ENCODE results near the gene COL3A1. TPM values are rescaled to one million over a fixed set of nuclear protein-coding genes. Genes with fewer than 3 reads are reported as not detected.

Gene COL3A1
- total RNA-seq, 2 donors from 2014 or later = 0.16 TPM; not detected in 1

- Mint-ChIP-seq H3K27ac (no peak overlapping the region), H3K36me3 (no peaks in the 10 kb centered on the region), H3K9me3 (no peaks in the 10 kb centered on the region)
- DNase-seq (ENCODE audit: low spot score in 2 of 2) = no peak
- no peak for ATAC-seq
Observed at GRCh38 chr2:189000221-189000620, 26.0 kb downstream of the COL3A1 start.

GRCh38 chr2:189002079-189002478 lies 27.9 kb downstream of the COL3A1 start:
- no peaks in the 10 kb centered on the region for H3K9me3 Mint-ChIP-seq
- no peaks in the 10 kb centered on the region for H3K36me3 Mint-ChIP-seq
- peak; percentile 58 for ATAC-seq
- DNase-seq (ENCODE audit: low spot score in 2 of 2) = no peak
- H3K27ac Mint-ChIP-seq = no peak overlapping the region

GRCh38 chr2:189008555-189009262 lies 34.5 kb downstream of the COL3A1 start:
- DNase-seq (ENCODE audit: low spot score in 2 of 2) = no peak
- Mint-ChIP-seq H3K27ac (no peak overlapping the region), H3K9me3 (no peaks in the 10 kb centered on the region), H3K36me3 (no peaks in the 10 kb centered on the region)
- ATAC-seq = no peak

- H3K27ac Mint-ChIP-seq = no peak overlapping the region
- H3K9me3 Mint-ChIP-seq = no peaks in the 10 kb centered on the region
- no peak for DNase-seq (ENCODE audit: low spot score in 2 of 2)
- no peak for ATAC-seq
- H3K36me3 Mint-ChIP-seq = no peaks in the 10 kb centered on the region
Observed at GRCh38 chr2:189010536-189010935, 36.4 kb downstream of the COL3A1 start.

- H3K9me3 Mint-ChIP-seq = no peaks in the 10 kb centered on the region
- no peaks in the 10 kb centered on the region for H3K36me3 Mint-ChIP-seq
- ATAC-seq (no peak), DNase-seq (ENCODE audit: low spot score in 2 of 2) (no peak)
- no peak overlapping the region for H3K27ac Mint-ChIP-seq
Observed at GRCh38 chr2:189012351-189012750, 38.2 kb downstream of the COL3A1 start.

- DNase-seq (ENCODE audit: low spot score in 2 of 2) = no peak
- H3K36me3 Mint-ChIP-seq = no peaks in the 10 kb centered on the region
Observed at GRCh38 chr2:189013031-189013430, 38.9 kb downstream of the COL3A1 start.

GRCh38 chr2:189013671-189014448 lies 39.7 kb downstream of the COL3A1 start:
- Mint-ChIP-seq H3K9me3 (no peaks in the 10 kb centered on the region), H3K36me3 (no peaks in the 10 kb centered on the region), H3K27ac (no peak overlapping the region)
- ATAC-seq = no peak
- DNase-seq (ENCODE audit: low spot score in 2 of 2) = no peak

More at GRCh38 chr2:189013031-189013430, 38.9 kb downstream of the COL3A1 start:
- no peak for ATAC-seq
- Mint-ChIP-seq H3K9me3 (no peaks in the 10 kb centered on the region), H3K27ac (no peak overlapping the region)

GRCh38 chr2:189014449-189015138 lies 40.4 kb downstream of the COL3A1 start:
- ATAC-seq (no peak), DNase-seq (ENCODE audit: low spot score in 2 of 2) (no peak)
- no peaks in the 10 kb centered on the region for H3K36me3 Mint-ChIP-seq
- H3K9me3 Mint-ChIP-seq = no peaks in the 10 kb centered on the region
- H3K27ac Mint-ChIP-seq = no peak overlapping the region

GRCh38 chr2:189015359-189015758 lies 41.2 kb downstream of the COL3A1 start:
- H3K9me3 Mint-ChIP-seq = no peaks in the 10 kb centered on the region
- H3K27ac Mint-ChIP-seq = no peak overlapping the region
- ATAC-seq = no peak
- DNase-seq (ENCODE audit: low spot score in 2 of 2) = no peak
- no peaks in the 10 kb centered on the region for H3K36me3 Mint-ChIP-seq

GRCh38 chr2:189016311-189016861 lies 42.2 kb downstream of the COL3A1 start:
- no peak overlapping the region for H3K27ac Mint-ChIP-seq
- no peaks in the 10 kb centered on the region for H3K9me3 Mint-ChIP-seq
- no peaks in the 10 kb centered on the region for H3K36me3 Mint-ChIP-seq
- ATAC-seq (no peak), DNase-seq (ENCODE audit: low spot score in 2 of 2) (no peak)

- DNase-seq (ENCODE audit: low spot score in 2 of 2) = no peak
- Mint-ChIP-seq H3K27ac (no peak overlapping the region), H3K9me3 (no peaks in the 10 kb centered on the region), H3K36me3 (no peaks in the 10 kb centered on the region)
- no peak for ATAC-seq
Observed at GRCh38 chr2:189018631-189019030, 44.5 kb downstream of the COL3A1 start.

- no peak for DNase-seq (ENCODE audit: low spot score in 2 of 2)
- Mint-ChIP-seq H3K36me3 (no peaks in the 10 kb centered on the region), H3K9me3 (no peaks in the 10 kb centered on the region), H3K27ac (no peak overlapping the region)
- ATAC-seq = no peak
Observed at GRCh38 chr2:189020179-189020578, 46.0 kb downstream of the COL3A1 start.

GRCh38 chr2:189022053-189022481 lies 47.9 kb downstream of the COL3A1 start:
- Mint-ChIP-seq H3K27ac (no peak overlapping the region), H3K36me3 (no peaks in the 10 kb centered on the region), H3K9me3 (no peaks in the 10 kb centered on the region)
- no peak for ATAC-seq
- no peak for DNase-seq (ENCODE audit: low spot score in 2 of 2)

GRCh38 chr2:189022492-189022891 lies 48.3 kb downstream of the COL3A1 start:
- no peak for DNase-seq (ENCODE audit: low spot score in 2 of 2)
- no peak for ATAC-seq
- no peaks in the 10 kb centered on the region for H3K9me3 Mint-ChIP-seq
- H3K36me3 Mint-ChIP-seq = no peaks in the 10 kb centered on the region
- no peak overlapping the region for H3K27ac Mint-ChIP-seq

GRCh38 chr2:189024901-189025618 lies 50.9 kb downstream of the COL3A1 start:
- DNase-seq (ENCODE audit: low spot score in 2 of 2) = no peak
- Mint-ChIP-seq H3K36me3 (no peaks in the 10 kb centered on the region), H3K27ac (no peak overlapping the region), H3K9me3 (no peaks in the 10 kb centered on the region)
- ATAC-seq = peak in 1 of 2 donors; percentile 44

GRCh38 chr2:189037518-189037917 lies 63.3 kb downstream of the COL3A1 start:
- DNase-seq (ENCODE audit: low spot score in 2 of 2) (no peak), ATAC-seq (no peak)
- no peaks in the 10 kb centered on the region for H3K36me3 Mint-ChIP-seq
- no peak overlapping the region for H3K27ac Mint-ChIP-seq
- no peaks in the 10 kb centered on the region for H3K9me3 Mint-ChIP-seq
